ENCODE results near the gene MMP24. TPM values are rescaled to one million over a fixed set of nuclear protein-coding genes. Genes with fewer than 3 reads are reported as not detected.
A peak's percentile ranks its signal among the peaks of the same experiment; 100 is the strongest.
"Not testable (repeated sequence)": the region's sequence is repeated elsewhere in the genome, so short reads cannot be mapped to it uniquely, and the experiment has no call there.

The MMP24 gene
- total RNA-seq (2014; rRNA removed; shearing (Covaris generic)), result 7.1 and 8.5 TPM in 2 replicates
- polyA plus RNA-seq (2016; fragmentation: Nextera tagmentation; extraction: Ambion mirVana), result 0.61 and 0.70 TPM in 2 replicates

DNA sequence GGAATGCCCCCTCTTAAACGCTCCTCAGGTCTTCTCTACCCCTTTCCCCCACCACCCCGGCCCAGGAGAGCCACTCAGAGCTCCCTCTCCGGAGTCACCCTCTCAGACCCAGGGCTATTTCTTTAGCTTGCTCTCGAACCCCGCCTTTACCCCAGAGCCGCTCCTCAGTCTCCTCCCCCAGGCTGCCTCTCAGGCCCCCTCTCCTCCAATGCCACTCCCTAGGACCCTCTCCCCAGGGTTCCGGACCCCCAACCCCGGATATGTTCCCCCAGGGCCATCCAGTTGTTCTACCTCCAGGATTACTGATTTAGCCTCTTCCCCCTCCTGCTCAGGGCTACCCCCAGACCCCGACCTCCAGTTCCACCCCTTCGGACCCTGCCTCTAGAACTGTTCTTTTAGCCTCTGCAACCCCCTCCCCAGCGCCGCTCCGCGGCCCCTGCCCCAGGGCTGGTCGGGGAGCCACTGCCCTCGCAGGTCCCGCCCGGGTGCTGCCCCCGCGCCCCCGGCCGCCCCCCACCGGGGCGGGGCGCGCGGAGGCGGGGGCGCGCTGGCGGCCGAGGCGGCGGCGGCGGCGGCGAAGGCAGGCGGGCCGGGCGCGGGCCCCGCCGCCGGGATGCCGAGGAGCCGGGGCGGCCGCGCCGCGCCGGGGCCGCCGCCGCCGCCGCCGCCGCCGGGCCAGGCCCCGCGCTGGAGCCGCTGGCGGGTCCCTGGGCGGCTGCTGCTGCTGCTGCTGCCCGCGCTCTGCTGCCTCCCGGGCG lies at the start of gene MMP24:
TSS of gene MMP24 (plus strand) at position 565 of the 758 bp plus-strand sequence. CDS start at position 614, 49 bp downstream.
- Histone ChIP-seq H3K79me2 (ENCODE audit: insufficient read depth) (no peaks in the 10 kb centered on the region), H4K20me1 (ENCODE audit: insufficient read depth) (no peaks in the 10 kb centered on the region; the same call in 1 of the 2 replicates), H3K9me2 (ENCODE audit: insufficient read depth) (no peaks in the 10 kb centered on the region), H3K4me1 (ENCODE audit: insufficient read depth) (peaks cover 4% of the 10 kb centered on the region; the same call in 1 of the 2 replicates), H3K27me3 (replicated peaks; ENCODE audit: insufficient read depth) (peaks cover 7% of the 10 kb centered on the region; the same call in 1 of the 2 replicates), H3K36me3 (ENCODE audit: low read depth) (no peaks in the 10 kb centered on the region), H3K9ac (no peak within 1 kb of the TSS), H3K9me3 (ENCODE audit: low read depth) (no peaks in the 10 kb centered on the region), H2AFZ (no peak within 1 kb of the TSS), H3K4me3 (peak within 1 kb of the TSS; percentile 52), H3K4me2 (ENCODE audit: unreplicated experiment) (peak within 1 kb of the TSS; percentile 74), H3F3A (ENCODE audit: insufficient read depth) (peaks cover 11% of the 10 kb centered on the region), H3K27ac (no peak within 1 kb of the TSS)
- 10 to 18% methylated on average over 15 to 30 of the region's 70 CpGs for WGBS, 2 experiments (ENCODE audit: low coverage in 1 of 2, low lambda C conversion rate in 2 of 2, missing lambda C conversion rate in 2 of 2)
- in situ Hi-C loops (cut with MboI), result no loop called here
- TF ChIP-seq EZH2 (IDR thresholded peaks at IDR 0.05; ENCODE audit: insufficient read depth, poor library complexity, severe bottlenecking), result no peak
- no peak for TF ChIP-seq EZH2phosphoT487 (IDR thresholded peaks at IDR 0.05; ENCODE audit: insufficient read depth, low read depth)
- DNase-seq, result peak; percentile 29

DNA sequence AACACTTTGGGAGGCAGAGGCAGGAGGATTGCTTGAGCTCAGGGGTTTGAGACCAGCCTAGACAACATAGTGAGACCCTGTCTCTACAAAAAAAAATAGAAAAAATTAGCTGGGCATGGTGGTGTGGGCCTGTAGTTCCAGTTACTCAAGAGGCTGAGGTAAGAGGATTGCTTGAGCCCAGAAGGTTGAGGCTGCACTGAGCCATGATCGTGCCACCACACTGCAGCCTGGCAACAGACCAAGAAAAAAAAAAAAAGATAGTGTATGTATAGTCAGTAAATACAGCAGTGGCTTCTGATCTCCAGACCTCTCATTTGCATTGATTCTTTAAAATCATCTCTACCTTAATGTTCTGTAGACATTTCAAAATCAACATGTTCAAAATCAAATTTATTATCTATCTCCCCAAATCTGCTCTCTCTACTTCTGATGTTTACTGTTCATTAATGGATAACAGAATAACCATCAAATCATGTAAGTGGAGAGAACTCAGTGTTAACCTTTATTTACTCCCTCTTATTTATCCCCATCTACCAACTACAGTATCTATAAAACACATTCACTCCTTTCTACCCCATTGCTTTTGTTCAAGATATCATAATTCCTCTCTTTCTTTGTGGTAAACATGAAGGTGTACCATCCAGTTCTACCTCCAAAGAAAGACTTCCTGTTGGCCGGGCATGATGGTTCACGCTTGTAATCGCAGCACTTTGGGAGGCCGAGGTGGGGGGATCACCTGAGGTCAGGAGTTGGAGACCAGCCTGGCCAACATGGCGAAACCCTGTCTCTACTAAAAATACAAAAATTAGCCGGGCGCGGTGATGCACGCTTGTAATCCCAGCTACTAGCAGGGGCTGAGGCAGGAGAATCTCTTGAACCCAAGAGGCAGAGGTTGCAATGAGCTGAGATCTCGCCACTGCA lies 46.9 kb upstream of the MMP24 start:
- Histone ChIP-seq H3F3A (ENCODE audit: insufficient read depth) (no peaks in the 10 kb centered on the region), H3K9me3 (ENCODE audit: low read depth) (no peaks in the 10 kb centered on the region), H3K4me2 (ENCODE audit: unreplicated experiment) (no peak overlapping the region), H3K36me3 (ENCODE audit: low read depth) (peaks cover 4% of the 10 kb centered on the region; the same call in 1 of the 2 replicates), H3K4me3 (no peak overlapping the region), H3K27ac (no peak overlapping the region), H3K27me3 (replicated peaks; ENCODE audit: insufficient read depth) (no peaks in the 10 kb centered on the region), H3K9me2 (ENCODE audit: insufficient read depth) (no peaks in the 10 kb centered on the region), H2AFZ (no peak overlapping the region), H3K4me1 (ENCODE audit: insufficient read depth) (no peaks in the 10 kb centered on the region), H4K20me1 (ENCODE audit: insufficient read depth) (no peaks in the 10 kb centered on the region), H3K79me2 (ENCODE audit: insufficient read depth) (no peaks in the 10 kb centered on the region), H3K9ac (no peak overlapping the region)
- WGBS, 2 experiments (ENCODE audit: low coverage in 1 of 2, low lambda C conversion rate in 2 of 2, missing lambda C conversion rate in 2 of 2), result 84 to 85% methylated on average over 11 of the region's 11 CpGs
- no peak for TF ChIP-seq EZH2 (IDR thresholded peaks at IDR 0.05; ENCODE audit: insufficient read depth, poor library complexity, severe bottlenecking)
- no peak for TF ChIP-seq EZH2phosphoT487 (IDR thresholded peaks at IDR 0.05; ENCODE audit: insufficient read depth, low read depth)
- in situ Hi-C loops (cut with MboI), result no loop called here
- no peak for DNase-seq

DNA sequence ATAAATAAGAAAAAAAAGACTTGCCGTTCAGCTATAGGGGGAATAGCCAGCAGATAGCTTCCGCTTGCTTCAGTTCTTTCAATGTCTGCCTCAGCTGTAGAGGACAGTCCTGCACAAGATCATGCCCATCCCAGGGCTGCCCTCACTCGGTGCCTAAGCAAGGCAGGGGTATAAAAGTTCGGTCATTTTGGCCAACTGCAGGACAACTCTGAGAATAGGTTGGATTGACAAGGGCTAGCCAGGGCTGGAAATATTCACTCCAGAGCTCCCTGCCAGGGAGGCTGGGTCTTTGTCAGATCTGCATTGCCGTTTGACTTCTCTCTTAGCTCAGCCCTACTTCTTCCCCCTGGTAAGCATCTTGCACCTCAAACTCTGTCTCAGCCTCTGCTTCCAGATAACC lies 46.2 kb upstream of the MMP24 start:
- WGBS, 2 experiments (ENCODE audit: low coverage in 1 of 2, low lambda C conversion rate in 2 of 2, missing lambda C conversion rate in 2 of 2), result 97 to 99% methylated on average over 5 of the region's 5 CpGs
- no peak overlapping the region for H3K27ac ChIP-seq
- H2AFZ ChIP-seq, result no peak overlapping the region
- TF ChIP-seq EZH2phosphoT487 (IDR thresholded peaks at IDR 0.05; ENCODE audit: insufficient read depth, low read depth) (no peak), EZH2 (IDR thresholded peaks at IDR 0.05; ENCODE audit: insufficient read depth, poor library complexity, severe bottlenecking) (no peak)
- no peaks in the 10 kb centered on the region for H3K4me1 ChIP-seq (ENCODE audit: insufficient read depth)
- H4K20me1 ChIP-seq (ENCODE audit: insufficient read depth), result no peaks in the 10 kb centered on the region
- in situ Hi-C loops (cut with MboI), result no loop called here
- no peaks in the 10 kb centered on the region for H3K79me2 ChIP-seq (ENCODE audit: insufficient read depth)
- no peak overlapping the region for H3K9ac ChIP-seq
- no peak overlapping the region for H3K4me3 ChIP-seq
- H3K9me2 ChIP-seq (ENCODE audit: insufficient read depth), result no peaks in the 10 kb centered on the region
- H3K9me3 ChIP-seq (ENCODE audit: low read depth), result no peaks in the 10 kb centered on the region
- H3K27me3 ChIP-seq (replicated peaks; ENCODE audit: insufficient read depth), result no peaks in the 10 kb centered on the region
- peaks cover 4% of the 10 kb centered on the region; the same call in 1 of the 2 replicates for H3K36me3 ChIP-seq (ENCODE audit: low read depth)
- DNase-seq, result no peak
- no peaks in the 10 kb centered on the region for H3F3A ChIP-seq (ENCODE audit: insufficient read depth)
- H3K4me2 ChIP-seq (ENCODE audit: unreplicated experiment), result no peak overlapping the region

DNA sequence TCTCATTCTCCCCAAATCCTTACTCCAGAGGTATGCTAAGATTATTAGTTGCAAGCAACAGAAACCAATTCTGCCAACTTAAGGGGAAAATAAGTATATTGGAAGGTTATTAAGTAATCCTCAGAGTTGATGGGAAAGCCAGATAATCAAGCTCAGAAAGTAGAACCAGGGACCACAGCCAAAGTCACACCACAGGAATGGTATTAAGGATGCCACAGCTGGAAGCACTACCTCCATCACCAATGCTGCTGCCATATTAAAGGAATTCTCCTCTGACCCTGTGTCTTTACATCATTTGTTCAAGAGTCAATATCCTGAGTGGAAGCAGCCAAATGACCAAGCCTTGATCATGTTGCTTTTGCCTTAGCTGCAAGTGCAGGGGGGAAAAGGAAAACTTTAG lies 44.8 kb upstream of the MMP24 start:
- in situ Hi-C loops (cut with MboI), result no loop called here
- no peak overlapping the region for H2AFZ ChIP-seq
- H3K9ac ChIP-seq, result no peak overlapping the region
- no peaks in the 10 kb centered on the region for H3K9me2 ChIP-seq (ENCODE audit: insufficient read depth)
- no peaks in the 10 kb centered on the region for H3F3A ChIP-seq (ENCODE audit: insufficient read depth)
- H3K4me2 ChIP-seq (ENCODE audit: unreplicated experiment), result no peak overlapping the region
- no peak for TF ChIP-seq EZH2 (IDR thresholded peaks at IDR 0.05; ENCODE audit: insufficient read depth, poor library complexity, severe bottlenecking)
- TF ChIP-seq EZH2phosphoT487 (IDR thresholded peaks at IDR 0.05; ENCODE audit: insufficient read depth, low read depth), result no peak
- H3K9me3 ChIP-seq (ENCODE audit: low read depth), result no peaks in the 10 kb centered on the region
- no peak overlapping the region for H3K4me3 ChIP-seq
- peaks cover 4% of the 10 kb centered on the region; the same call in 1 of the 2 replicates for H3K36me3 ChIP-seq (ENCODE audit: low read depth)
- H4K20me1 ChIP-seq (ENCODE audit: insufficient read depth), result no peaks in the 10 kb centered on the region
- no peak overlapping the region for H3K27ac ChIP-seq
- H3K79me2 ChIP-seq (ENCODE audit: insufficient read depth), result no peaks in the 10 kb centered on the region
- peak; percentile 41 for DNase-seq
- no peaks in the 10 kb centered on the region for H3K27me3 ChIP-seq (replicated peaks; ENCODE audit: insufficient read depth)
- H3K4me1 ChIP-seq (ENCODE audit: insufficient read depth), result no peaks in the 10 kb centered on the region

DNA sequence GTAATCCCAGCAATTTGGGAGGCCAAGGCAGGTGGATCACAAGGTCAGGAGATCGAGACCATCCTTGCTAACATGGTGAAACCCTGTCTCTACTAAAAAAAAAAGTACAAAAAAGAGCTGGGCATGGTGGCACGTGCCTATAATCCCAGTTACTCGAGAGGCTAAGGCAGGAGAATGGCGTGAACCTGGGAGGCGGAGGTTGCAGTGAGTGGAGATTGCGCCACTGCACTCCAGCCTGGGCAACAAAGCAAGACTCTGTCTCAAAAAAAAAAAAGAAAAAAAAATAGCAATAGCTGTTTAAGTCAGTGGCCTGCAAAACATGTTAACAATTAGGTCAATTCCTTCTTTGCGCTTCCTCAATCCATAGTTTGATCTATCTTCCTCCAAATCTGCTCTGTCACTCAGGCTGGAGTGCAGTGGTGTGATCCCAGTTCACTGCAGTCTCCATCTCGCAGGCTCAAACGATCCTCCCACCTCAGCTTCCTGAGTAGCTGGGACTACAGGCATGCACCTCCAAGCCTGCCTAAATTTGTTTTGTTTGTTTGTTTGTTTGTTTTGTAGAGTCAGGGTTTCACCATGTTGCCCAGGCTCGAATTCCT lies 39.7 kb upstream of the MMP24 start:
- H3K36me3 ChIP-seq (ENCODE audit: low read depth); H2AFZ ChIP-seq; H3K79me2 ChIP-seq (ENCODE audit: insufficient read depth); H3K4me2 ChIP-seq (ENCODE audit: unreplicated experiment); H3K27me3 ChIP-seq (replicated peaks; ENCODE audit: insufficient read depth); H4K20me1 ChIP-seq (ENCODE audit: insufficient read depth); H3F3A ChIP-seq (ENCODE audit: insufficient read depth); H3K9me2 ChIP-seq (ENCODE audit: insufficient read depth); H3K9me3 ChIP-seq (ENCODE audit: low read depth); H3K9ac ChIP-seq; DNase-seq; H3K4me3 ChIP-seq; in situ Hi-C loops (cut with MboI); H3K4me1 ChIP-seq (ENCODE audit: insufficient read depth); H3K27ac ChIP-seq: not testable (repeated sequence)
- WGBS, 2 experiments (ENCODE audit: low coverage in 1 of 2, low lambda C conversion rate in 2 of 2, missing lambda C conversion rate in 2 of 2), result 85 to 89% methylated on average over 10 of the region's 10 CpGs
